ENCODE data around the gene PMM2.
A peak's percentile ranks its signal among the peaks of the same experiment; 100 is the strongest.

PMM2 gene

GRCh38 chr16:8848231-8848938, 50.7 kb downstream of the PMM2 start:
- Mint-ChIP-seq H3K27me3 (no peaks in the 10 kb centered on the region), H3K36me3 (peaks cover 3% of the 10 kb centered on the region), H3K27ac (no peak overlapping the region), H3K4me3 (no peak overlapping the region), H3K4me1 (ENCODE audit: low read depth) (peaks cover 27% of the 10 kb centered on the region), H3K9me3 (ENCODE audit: low read depth) (no peaks in the 10 kb centered on the region)

GRCh38 chr16:8848939-8849391, 51.3 kb downstream of the PMM2 start:
- peaks cover 27% of the 10 kb centered on the region for H3K4me1 Mint-ChIP-seq (ENCODE audit: low read depth)
- H3K27ac Mint-ChIP-seq, result no peak overlapping the region
- no peak overlapping the region for H3K4me3 Mint-ChIP-seq
- H3K27me3 Mint-ChIP-seq, result no peaks in the 10 kb centered on the region
- H3K36me3 Mint-ChIP-seq, result peaks cover 3% of the 10 kb centered on the region
- H3K9me3 Mint-ChIP-seq (ENCODE audit: low read depth), result no peaks in the 10 kb centered on the region

GRCh38 chr16:8849411-8850011, 51.9 kb downstream of the PMM2 start:
- Mint-ChIP-seq H3K27ac (peak overlapping the region; percentile 34), H3K4me1 (ENCODE audit: low read depth) (peaks cover 27% of the 10 kb centered on the region), H3K36me3 (peaks cover 3% of the 10 kb centered on the region), H3K4me3 (no peak overlapping the region), H3K9me3 (ENCODE audit: low read depth) (no peaks in the 10 kb centered on the region), H3K27me3 (no peaks in the 10 kb centered on the region)

GRCh38 chr16:8850279-8850885, 52.7 kb downstream of the PMM2 start:
- H3K36me3 Mint-ChIP-seq, result no peaks in the 10 kb centered on the region
- no peaks in the 10 kb centered on the region for H3K9me3 Mint-ChIP-seq (ENCODE audit: low read depth)
- H3K4me1 Mint-ChIP-seq (ENCODE audit: low read depth), result peaks cover 28% of the 10 kb centered on the region
- H3K4me3 Mint-ChIP-seq, result no peak overlapping the region
- peak overlapping the region; percentile 72 for H3K27ac Mint-ChIP-seq
- H3K27me3 Mint-ChIP-seq, result no peaks in the 10 kb centered on the region

GRCh38 chr16:8851761-8852403, 54.2 kb downstream of the PMM2 start:
- Mint-ChIP-seq H3K36me3 (peaks cover under 1% of the 10 kb centered on the region), H3K4me3 (no peak overlapping the region), H3K27me3 (no peaks in the 10 kb centered on the region), H3K27ac (peak overlapping the region; percentile 64), H3K4me1 (ENCODE audit: low read depth) (peaks cover 37% of the 10 kb centered on the region), H3K9me3 (ENCODE audit: low read depth) (no peaks in the 10 kb centered on the region)

- no peak overlapping the region for H3K4me3 Mint-ChIP-seq
- H3K4me1 Mint-ChIP-seq (ENCODE audit: low read depth), result peaks cover 39% of the 10 kb centered on the region
- no peaks in the 10 kb centered on the region for H3K27me3 Mint-ChIP-seq
- no peaks in the 10 kb centered on the region for H3K9me3 Mint-ChIP-seq (ENCODE audit: low read depth)
- peaks cover 2% of the 10 kb centered on the region for H3K36me3 Mint-ChIP-seq
- peak overlapping the region; percentile 41 for H3K27ac Mint-ChIP-seq
Observed at GRCh38 chr16:8852534-8852933, 54.9 kb downstream of the PMM2 start.

- H3K27ac Mint-ChIP-seq, result peak overlapping the region; percentile 41
- no peaks in the 10 kb centered on the region for H3K27me3 Mint-ChIP-seq
- H3K4me3 Mint-ChIP-seq, result no peak overlapping the region
- no peaks in the 10 kb centered on the region for H3K9me3 Mint-ChIP-seq (ENCODE audit: low read depth)
- peaks cover 2% of the 10 kb centered on the region for H3K36me3 Mint-ChIP-seq
- peaks cover 42% of the 10 kb centered on the region for H3K4me1 Mint-ChIP-seq (ENCODE audit: low read depth)
Observed at GRCh38 chr16:8853150-8853549, 55.5 kb downstream of the PMM2 start.

- H3K4me1 Mint-ChIP-seq (ENCODE audit: low read depth), result peaks cover 44% of the 10 kb centered on the region
- H3K27ac Mint-ChIP-seq, result peak overlapping the region; percentile 41
- no peaks in the 10 kb centered on the region for H3K27me3 Mint-ChIP-seq
- no peak overlapping the region for H3K4me3 Mint-ChIP-seq
- no peaks in the 10 kb centered on the region for H3K9me3 Mint-ChIP-seq (ENCODE audit: low read depth)
- peaks cover 2% of the 10 kb centered on the region for H3K36me3 Mint-ChIP-seq
Observed at GRCh38 chr16:8853611-8854010, 56.0 kb downstream of the PMM2 start.

GRCh38 chr16:8854298-8854948, 56.8 kb downstream of the PMM2 start:
- Mint-ChIP-seq H3K27ac (no peak overlapping the region), H3K4me1 (ENCODE audit: low read depth) (peaks cover 42% of the 10 kb centered on the region), H3K36me3 (peaks cover 2% of the 10 kb centered on the region), H3K9me3 (ENCODE audit: low read depth) (no peaks in the 10 kb centered on the region), H3K4me3 (no peak overlapping the region), H3K27me3 (no peaks in the 10 kb centered on the region)

- Mint-ChIP-seq H3K9me3 (ENCODE audit: low read depth) (no peaks in the 10 kb centered on the region), H3K27ac (peak overlapping the region; percentile 61), H3K27me3 (no peaks in the 10 kb centered on the region), H3K4me1 (ENCODE audit: low read depth) (peaks cover 37% of the 10 kb centered on the region), H3K36me3 (peaks cover 2% of the 10 kb centered on the region), H3K4me3 (no peak overlapping the region)
Observed at GRCh38 chr16:8855051-8855786, 57.6 kb downstream of the PMM2 start.

- H3K27ac Mint-ChIP-seq, result peak overlapping the region; percentile 34
- H3K4me3 Mint-ChIP-seq, result no peak overlapping the region
- no peaks in the 10 kb centered on the region for H3K9me3 Mint-ChIP-seq (ENCODE audit: low read depth)
- H3K4me1 Mint-ChIP-seq (ENCODE audit: low read depth), result peaks cover 32% of the 10 kb centered on the region
- peaks cover 2% of the 10 kb centered on the region for H3K36me3 Mint-ChIP-seq
- H3K27me3 Mint-ChIP-seq, result no peaks in the 10 kb centered on the region
Observed at GRCh38 chr16:8855972-8856371, 58.3 kb downstream of the PMM2 start.

- Mint-ChIP-seq H3K4me3 (no peak overlapping the region), H3K4me1 (ENCODE audit: low read depth) (peaks cover 30% of the 10 kb centered on the region), H3K27ac (no peak overlapping the region), H3K36me3 (peaks cover 2% of the 10 kb centered on the region), H3K27me3 (no peaks in the 10 kb centered on the region), H3K9me3 (ENCODE audit: low read depth) (no peaks in the 10 kb centered on the region)
Observed at GRCh38 chr16:8858994-8859912, 61.6 kb downstream of the PMM2 start.

Measured in activated naive CD8-positive, alpha-beta T cell (primary cell).